DOHH2 (cell line): ENCODE results near the gene TIMM44.

Source experiments
- H3F3A ChIP-seq: fragments of 200-600 bp; sonication (generic), shearing (Covaris generic); 2 replicates; pipeline ENCODE4 v1.6.0; 2016; ENCODE audit warnings: antibody characterized with exemption, mild to moderate bottlenecking; ENCODE audit not compliant: control insufficient read depth, insufficient read depth
- H3K27ac ChIP-seq: fragments of 200-600 bp; sonication (generic); 2 replicates; pipeline ENCODE4 v1.5.1; 2014; ENCODE audit warnings: low read depth, mild to moderate bottlenecking, low read length, moderate library complexity
- H3K27me3 ChIP-seq: fragments of 200-600 bp; sonication (generic); 2 replicates; pipeline ENCODE4 v1.6.1; 2014; ENCODE audit warnings: mild to moderate bottlenecking, low read length, mixed read lengths; ENCODE audit not compliant: control insufficient read depth
- H3K36me3 ChIP-seq: fragments of 200-600 bp; sonication (generic); 2 replicates; pipeline ENCODE4 v1.6.1; 2014; ENCODE audit warnings: mild to moderate bottlenecking, low read length, moderate library complexity, mixed read lengths; ENCODE audit not compliant: control insufficient read depth
- H3K4me1 ChIP-seq: fragments of 200-600 bp; sonication (generic); 2 replicates; pipeline ENCODE4 v1.6.1; 2014; ENCODE audit warnings: mild to moderate bottlenecking, low read length, mixed read lengths; ENCODE audit not compliant: control insufficient read depth
- H3K4me2 ChIP-seq: fragments of 200-600 bp; sonication (generic); 2 replicates; pipeline ENCODE4 v1.6.0; 2014; ENCODE audit warnings: mild to moderate bottlenecking, low read length, moderate library complexity
- H3K4me3 ChIP-seq: fragments of 200-600 bp; sonication (generic); 2 replicates; pipeline ENCODE4 v1.5.1; 2014; ENCODE audit warnings: mild to moderate bottlenecking, low read length, mixed read lengths
- H3K79me2 ChIP-seq: fragments of 200-600 bp; sonication (generic); 2 replicates; pipeline ENCODE4 v1.6.1; 2014; ENCODE audit warnings: mild to moderate bottlenecking, low read length, mixed read lengths; ENCODE audit not compliant: control insufficient read depth
- H3K9me2 ChIP-seq: fragments of 200-600 bp; sonication (generic); replicated peaks from 2 replicates; pipeline ENCODE4 v1.6.1; 2014; ENCODE audit warnings: mild to moderate bottlenecking, low read length, mixed read lengths; ENCODE audit not compliant: control insufficient read depth
- H3K9me3 ChIP-seq: fragments of 200-600 bp; sonication (generic); 2 replicates; pipeline ENCODE4 v1.6.1; 2014; ENCODE audit warnings: antibody characterized with exemption, low read length, mixed read lengths; ENCODE audit not compliant: control insufficient read depth, insufficient read depth
- H4K20me1 ChIP-seq: fragments of 200-600 bp; sonication (generic); 2 replicates; pipeline ENCODE4 v1.6.0; 2014; ENCODE audit warnings: low read depth, mild to moderate bottlenecking, antibody characterized with exemption, low read length, moderate library complexity; ENCODE audit not compliant: control insufficient read depth, insufficient read depth
- CTCF ChIP-seq: fragments of 200-600 bp; sonication (generic); IDR thresholded peaks from one replicate; pipeline ENCODE4 v1.5.1; 2014; ENCODE audit warnings: antibody characterized with exemption, mild to moderate bottlenecking, low read depth, low read length; ENCODE audit not compliant: poor library complexity, severe bottlenecking
- EZH2phosphoT487 ChIP-seq: fragments of 200-600 bp; sonication (generic); IDR thresholded peaks from 2 replicates; pipeline ENCODE4 v1.6.1; 2017; ENCODE audit warnings: borderline replicate concordance, mild to moderate bottlenecking, antibody characterized with exemption, low read length, moderate library complexity, mixed read lengths

The TIMM44 gene

DNA sequence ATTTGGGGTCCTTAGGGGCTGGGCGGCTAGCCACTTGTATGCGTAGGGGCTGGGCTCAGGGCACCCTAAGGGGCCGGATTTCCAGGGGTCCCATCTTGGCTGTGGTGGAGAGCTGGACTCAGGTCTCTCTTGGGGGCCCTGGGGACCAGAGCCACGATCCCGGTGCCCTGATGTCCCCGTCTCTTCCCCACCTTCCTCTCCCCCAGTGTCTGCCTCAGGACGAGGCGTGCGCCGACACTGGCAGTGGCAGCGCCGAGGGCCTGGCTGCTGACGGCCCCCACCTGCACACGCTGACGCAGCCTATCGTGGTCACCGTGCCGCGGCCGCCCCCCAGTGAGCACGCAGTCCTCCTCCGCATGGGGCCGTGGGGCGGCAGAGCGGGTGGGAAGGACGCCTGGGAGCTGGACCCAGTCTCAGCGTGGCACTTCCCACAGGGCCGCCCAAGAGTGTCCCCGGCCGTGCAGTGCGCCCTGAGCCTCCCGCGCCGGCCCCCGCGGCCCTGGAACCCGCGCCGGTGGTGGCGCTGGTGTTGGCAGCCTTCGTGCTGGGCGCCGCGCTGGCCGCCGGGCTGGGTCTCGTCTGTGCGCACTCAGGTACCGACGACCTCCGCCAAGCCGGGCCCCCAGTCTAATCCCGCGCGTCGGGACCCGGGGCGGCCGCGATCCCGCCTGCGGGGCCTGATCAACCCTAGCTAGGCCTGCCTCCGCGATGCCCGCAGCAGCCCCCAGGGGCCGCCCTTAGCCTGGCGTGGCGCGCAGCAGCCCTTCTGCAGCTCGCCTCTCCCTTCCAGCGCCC lies 26.0 kb downstream of the TIMM44 start:
- H3K27ac ChIP-seq: no peak overlapping the region

GRCh38 chr19:7916955-7917266 lies 26.6 kb downstream of the TIMM44 start:
- H3K9me3 ChIP-seq: no peaks in the 10 kb centered on the region
- H3K4me1 ChIP-seq: peaks cover 47% of the 10 kb centered on the region
- peaks cover 2% of the 10 kb centered on the region; the same call in 1 of the 2 replicates for H3F3A ChIP-seq
- peak overlapping the region; percentile 58 for H3K4me2 ChIP-seq
- peaks cover 41% of the 10 kb centered on the region for H3K27me3 ChIP-seq
- no peak overlapping the region for H3K27ac ChIP-seq
- H4K20me1 ChIP-seq: peaks cover 4% of the 10 kb centered on the region; the same call in 1 of the 2 replicates
- no peaks in the 10 kb centered on the region for H3K9me2 ChIP-seq
- TF ChIP-seq CTCF (no peak), EZH2phosphoT487 (no peak)
- no peaks in the 10 kb centered on the region for H3K79me2 ChIP-seq
- H3K4me3 ChIP-seq: peak overlapping the region; percentile 47
- peaks cover 3% of the 10 kb centered on the region; the same call in 1 of the 2 replicates for H3K36me3 ChIP-seq

More for the DNA sequence above, 26.0 kb downstream of the TIMM44 start:
- Histone ChIP-seq H3K79me2 (no peaks in the 10 kb centered on the region), H3K4me2 (peak overlapping the region; percentile 58), H3K9me3 (no peaks in the 10 kb centered on the region), H4K20me1 (peaks cover 4% of the 10 kb centered on the region; the same call in 1 of the 2 replicates), H3K36me3 (0 out of 2 replicates have a peak, but pooled peaks cover under 1% of the 10 kb centered on the region), H3K9me2 (no peaks in the 10 kb centered on the region), H3F3A (peaks cover 2% of the 10 kb centered on the region; the same call in 1 of the 2 replicates), H3K4me3 (peak overlapping the region; percentile 47), H3K4me1 (peaks cover 47% of the 10 kb centered on the region), H3K27me3 (peaks cover 41% of the 10 kb centered on the region)
- peak; percentile 45 for TF ChIP-seq CTCF
- TF ChIP-seq EZH2phosphoT487: no peak

- no peaks in the 10 kb centered on the region for H3K9me2 ChIP-seq
- H3K36me3 ChIP-seq: peaks cover 9% of the 10 kb centered on the region
- H3K4me3 ChIP-seq: peak overlapping the region; percentile 47
- peak overlapping the region; percentile 58 for H3K4me2 ChIP-seq
- H3K27ac ChIP-seq: no peak overlapping the region
- peaks cover 3% of the 10 kb centered on the region; the same call in 1 of the 2 replicates for H4K20me1 ChIP-seq
- peaks cover 2% of the 10 kb centered on the region; the same call in 1 of the 2 replicates for H3F3A ChIP-seq
- H3K27me3 ChIP-seq: peaks cover 41% of the 10 kb centered on the region
- no peak for TF ChIP-seq CTCF
- peak; percentile 8; the same call in 1 of the 2 replicates for TF ChIP-seq EZH2phosphoT487
- H3K9me3 ChIP-seq: no peaks in the 10 kb centered on the region
- H3K4me1 ChIP-seq: peaks cover 43% of the 10 kb centered on the region
- no peaks in the 10 kb centered on the region for H3K79me2 ChIP-seq
These were observed 27.1 kb downstream of the TIMM44 start for GRCh38 chr19:7916103-7916954.
